Posterior cingulate gyrus (tissue), 11 donors: ENCODE data around the gene ACKR1.
A peak's percentile ranks its signal among the peaks of the same experiment; 100 is the strongest.

Experiments used
- DNase-seq, 10 donors: peaks; one replicate each; pipeline versions ENCODE4 v3.0.0 to v3.0.0-alpha.2; 2020 to 2021; ENCODE audit warnings: mixed read lengths in 3 of 10
- intact Hi-C: fragments of 100-400 bp; cut with DNase I; formaldehyde crosslinking; loops from one replicate; pipeline ENCODE4 v1.15.1; 2023

Gene ACKR1

GRCh38 chr1:159214149-159214760 is 9.6 kb downstream of the ACKR1 start:
- intact Hi-C loops, result loop anchor here (5.0 kb wide), 1 partner anchor 678 kb away; no protein-coding TSS in a partner anchor
- DNase-seq, result peak in 7 of 10 donors; percentile 53 to 92 (median 57)

- peak in 2 of 10 donors; percentile 39 to 84 for DNase-seq
- intact Hi-C loops, result no loop called here
Observed at GRCh38 chr1:159218649-159219636, 14.3 kb downstream of the ACKR1 start.

- no peak for DNase-seq
- intact Hi-C loops, result no loop called here
Observed at GRCh38 chr1:159222075-159222865, 17.6 kb downstream of the ACKR1 start.

- no peak for DNase-seq
- intact Hi-C loops, result no loop called here
Observed at GRCh38 chr1:159223004-159223403, 18.3 kb downstream of the ACKR1 start.

- intact Hi-C loops, result no loop called here
- DNase-seq, result no peak
Observed at GRCh38 chr1:159228554-159228953, 23.9 kb downstream of the ACKR1 start.

GRCh38 chr1:159229260-159229885 is 24.7 kb downstream of the ACKR1 start:
- DNase-seq, result peak in 1 of 10 donors; percentile 64
- intact Hi-C loops, result no loop called here

GRCh38 chr1:159229896-159230295 is 25.2 kb downstream of the ACKR1 start:
- no peak for DNase-seq
- intact Hi-C loops, result no loop called here

- intact Hi-C loops, result no loop called here
- no peak for DNase-seq
Observed at GRCh38 chr1:159239551-159240220, 35.0 kb downstream of the ACKR1 start.

GRCh38 chr1:159247266-159247665 is 42.6 kb downstream of the ACKR1 start:
- intact Hi-C loops, result no loop called here
- no peak for DNase-seq

GRCh38 chr1:159248311-159248710 is 43.6 kb downstream of the ACKR1 start:
- intact Hi-C loops, result no loop called here
- DNase-seq, result no peak

GRCh38 chr1:159250638-159251216 is 46.1 kb downstream of the ACKR1 start:
- no peak for DNase-seq
- intact Hi-C loops, result no loop called here
